GM21786 (cell line): ENCODE results near the gene ARHGEF5.
A peak's percentile ranks its signal among the peaks of the same experiment; 100 is the strongest.
"Not testable (repeated sequence)": the region's sequence is repeated elsewhere in the genome, so short reads cannot be mapped to it uniquely, and the experiment has no call there.

Experiments used
- ATAC-seq: cut with Tn5 transposase; IDR thresholded peaks from one replicate; pipeline ENCODE4 v1.9.1; 2021; ENCODE audit not compliant: unreplicated experiment

Gene ARHGEF5

GRCh38 chr7:144355176-144355822 lies at the start of gene ARHGEF5:
Gene ARHGEF5, plus strand, starts transcription at chr7:144355402. Its CDS starts 7,268 bp downstream, at chr7:144362670.
- ATAC-seq, result peak; percentile 58

- not testable (repeated sequence) for ATAC-seq
These were observed 45.5 kb upstream of the ARHGEF5 start for GRCh38 chr7:144309702-144310101.

GRCh38 chr7:144311218-144311617 lies 44.0 kb upstream of the ARHGEF5 start:
- ATAC-seq, result not testable (repeated sequence)

GRCh38 chr7:144311872-144312469 lies 43.2 kb upstream of the ARHGEF5 start, which contains the start of gene OR2A1:
Gene OR2A1, plus strand, starts transcription at chr7:144312419. Its CDS starts 5,706 bp downstream, at chr7:144318125.
- ATAC-seq, result not testable (repeated sequence)

GRCh38 chr7:144317537-144317936 lies 37.7 kb upstream of the ARHGEF5 start:
- ATAC-seq, result not testable (repeated sequence)

GRCh38 chr7:144319547-144319946 lies 35.7 kb upstream of the ARHGEF5 start:
- ATAC-seq, result not testable (repeated sequence)

GRCh38 chr7:144321677-144322206 lies 33.5 kb upstream of the ARHGEF5 start:
- ATAC-seq, result not testable (repeated sequence)

GRCh38 chr7:144323359-144323758 lies 31.8 kb upstream of the ARHGEF5 start:
- not testable (repeated sequence) for ATAC-seq

GRCh38 chr7:144325868-144326267 lies 29.3 kb upstream of the ARHGEF5 start:
- not testable (repeated sequence) for ATAC-seq

- not testable (repeated sequence) for ATAC-seq
These were observed 25.2 kb upstream of the ARHGEF5 start for GRCh38 chr7:144330044-144330443.

- peak; percentile 42 for ATAC-seq
These were observed 23.8 kb upstream of the ARHGEF5 start for GRCh38 chr7:144331221-144331995.

- ATAC-seq, result not testable (repeated sequence)
These were observed 23.3 kb upstream of the ARHGEF5 start for GRCh38 chr7:144331996-144332288.

- peak; percentile 30 for ATAC-seq
These were observed 6.6 kb upstream of the ARHGEF5 start for GRCh38 chr7:144348625-144349024.

GRCh38 chr7:144351667-144352066 lies 3.5 kb upstream of the ARHGEF5 start:
- not testable (repeated sequence) for ATAC-seq

GRCh38 chr7:144356185-144356584 lies 983 bp downstream of the ARHGEF5 start:
- not testable (repeated sequence) for ATAC-seq

- not testable (repeated sequence) for ATAC-seq
These were observed 1.7 kb downstream of the ARHGEF5 start for GRCh38 chr7:144356860-144357259.

GRCh38 chr7:144362061-144362460 lies 6.9 kb downstream of the ARHGEF5 start:
- not testable (repeated sequence) for ATAC-seq

- ATAC-seq, result not testable (repeated sequence)
These were observed 10.3 kb downstream of the ARHGEF5 start for GRCh38 chr7:144365523-144365922.

GRCh38 chr7:144367250-144367649 lies 12.0 kb downstream of the ARHGEF5 start:
- not testable (repeated sequence) for ATAC-seq

- not testable (repeated sequence) for ATAC-seq
These were observed 14.0 kb downstream of the ARHGEF5 start for GRCh38 chr7:144369221-144369620.

GRCh38 chr7:144378651-144379050 lies 23.4 kb downstream of the ARHGEF5 start:
- ATAC-seq, result no peak
